Small intestine (tissue), 7 donors: ENCODE results near the gene MICALL2. TPM values are rescaled to one million over a fixed set of nuclear protein-coding genes. Genes with fewer than 3 reads are reported as not detected.

ENCODE experiments used
- DNase-seq, 2 donors: peaks; one replicate each; pipeline versions ENCODE4 v3.0.0 to v3.0.0-alpha.2; 2013
- FAIRE-seq: peaks from 2 replicates; lab custom pipeline; 2012; peaks lifted over from hg19 to GRCh38; lab: Jason Lieb, UNC
- H3K27ac ChIP-seq, 3 donors: one replicate each; pipeline ENCODE4 v1.5.1; 2013; ENCODE audit warnings: low read length in 2 of 3, mild to moderate bottlenecking in 2 of 3, control low read depth in 1 of 3, inconsistent platforms in 1 of 3, low read depth in 1 of 3, moderate library complexity in 1 of 3
- H3K27me3 ChIP-seq, 3 donors: one replicate each; pipeline ENCODE4 v1.6.1; 2013; ENCODE audit warnings: low read length in 3 of 3, inconsistent platforms in 1 of 3; ENCODE audit not compliant: control insufficient read depth in 3 of 3, insufficient read depth in 3 of 3
- H3K36me3 ChIP-seq, 3 donors: one replicate each; pipeline ENCODE4 v1.6.1; 2013; ENCODE audit warnings: low read length in 3 of 3, inconsistent platforms in 1 of 3, low read depth in 1 of 3, mild to moderate bottlenecking in 1 of 3, moderate library complexity in 1 of 3; ENCODE audit not compliant: control insufficient read depth in 3 of 3, insufficient read depth in 2 of 3
- H3K4me1 ChIP-seq, 3 donors: one replicate each; pipeline ENCODE4 v1.6.1; 2013; ENCODE audit warnings: low read length in 2 of 3, inconsistent platforms in 1 of 3, low read depth in 1 of 3, mild to moderate bottlenecking in 1 of 3, moderate library complexity in 1 of 3; ENCODE audit not compliant: control insufficient read depth in 3 of 3, insufficient read depth in 2 of 3
- H3K4me3 ChIP-seq, 3 donors: one replicate each; pipeline ENCODE4 v1.5.1; 2013; ENCODE audit warnings: low read length in 3 of 3, control low read depth in 1 of 3, inconsistent platforms in 1 of 3, low read depth in 1 of 3, mild to moderate bottlenecking in 1 of 3, moderate library complexity in 1 of 3
- H3K9me3 ChIP-seq, 2 donors: one replicate each; pipeline ENCODE4 v1.6.1; 2013; ENCODE audit warnings: low read depth in 1 of 2, low read length in 1 of 2; ENCODE audit not compliant: control insufficient read depth in 2 of 2, insufficient read depth in 1 of 2
- WGBS, 3 donors: extraction: QIAGEN DNeasy Blood & Tissue Kit; methylation state at CpG; one replicate each; pipeline ENCODE4 v1.1.7; 2013; 5-methylcytosine and 5-hydroxymethylcytosine counted together
- polyA plus RNA-seq, 4 donors: library from polyadenylated mRNA; stranded (reverse) in 3 of 4; unstranded in 1 of 4; fragments of 200-250 nt in 3 of 4; fragments of 120-200 nt in 1 of 4; gene quantifications; one replicate each; pipeline versions ENCODE4 v1.2.1 to v1.2.3, GENCODE V29; 2013
- donor health status: healthy with polysubstance abuse.
- donor health status: control.
- donor health status: control.
- donor health status: Bipolar disorder and iron deficiency.
- donor health status: healthy.

The MICALL2 gene
- polyA plus RNA-seq, 4 donors: 67.9 to 533 (median 264) TPM

GRCh38 chr7:1430056-1430845 lies 29.0 kb downstream of the MICALL2 start:
- Histone ChIP-seq H3K27me3 (peaks cover 0 to 17% (median 0%) of the 10 kb centered on the region in 3 donors), H3K36me3 (peaks cover 0 to 16% (median 0%) of the 10 kb centered on the region in 3 donors), H3K9me3 (no peaks in the 10 kb centered on the region), H3K27ac (no peak overlapping the region), H3K4me3 (no peak overlapping the region), H3K4me1 (peaks cover 0 to 3% (median 0%) of the 10 kb centered on the region in 3 donors)
- FAIRE-seq: no peak
- WGBS, 3 donors: 61 to 68% (median 66%) methylated on average over 28 to 32 of the region's 32 CpGs
- no peak for DNase-seq

GRCh38 chr7:1428941-1429501 lies 30.2 kb downstream of the MICALL2 start:
- Histone ChIP-seq H3K36me3 (peaks cover 0 to 4% (median 0%) of the 10 kb centered on the region in 3 donors), H3K27me3 (peaks cover 0 to 19% (median 2%) of the 10 kb centered on the region in 3 donors), H3K4me3 (no peak overlapping the region), H3K4me1 (peaks cover 0 to 3% (median 0%) of the 10 kb centered on the region in 3 donors), H3K9me3 (no peaks in the 10 kb centered on the region), H3K27ac (no peak overlapping the region)
- WGBS, 3 donors: 49 to 54% (median 50%) methylated on average over 18 to 20 of the region's 20 CpGs
- FAIRE-seq (no peak), DNase-seq (no peak)

DNA sequence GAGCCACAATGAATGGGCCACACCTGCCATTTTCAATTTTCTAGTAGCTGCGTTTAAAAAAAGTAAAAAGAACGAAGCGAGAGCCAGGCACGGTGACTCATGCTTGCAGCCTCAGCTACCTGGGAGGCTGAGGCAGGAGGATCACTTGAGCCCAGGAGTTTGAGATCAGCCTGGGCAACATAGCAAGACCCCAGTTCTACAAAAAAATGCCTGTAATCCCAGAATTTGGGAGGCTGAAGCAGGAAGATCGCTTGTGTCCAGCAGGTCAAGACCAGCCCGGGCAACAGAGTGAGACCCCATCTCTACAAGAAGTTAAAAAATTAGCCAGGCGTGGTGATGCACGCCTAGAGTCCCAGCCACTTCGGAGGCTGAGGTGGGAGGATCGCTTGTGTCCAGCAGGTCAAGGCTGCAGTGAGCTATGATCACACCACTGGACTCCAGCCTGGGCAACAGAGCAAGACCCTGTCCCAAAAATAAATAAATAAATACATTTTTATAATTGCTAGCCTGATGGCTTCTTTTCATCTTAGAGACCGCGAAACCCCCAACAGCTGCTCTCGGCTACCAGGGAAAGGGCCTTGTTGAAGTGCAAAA lies 32.1 kb downstream of the MICALL2 start:
- Histone ChIP-seq H3K4me3 (no peak overlapping the region), H3K27me3 (peaks cover 0 to 27% (median 2%) of the 10 kb centered on the region in 3 donors), H3K4me1 (peaks cover 0 to 4% (median 0%) of the 10 kb centered on the region in 3 donors), H3K27ac (no peak overlapping the region), H3K9me3 (no peaks in the 10 kb centered on the region), H3K36me3 (no peaks in the 10 kb centered on the region)
- DNase-seq: no peak
- FAIRE-seq: no peak
- 82 to 89% (median 82%) methylated on average over 13 of the region's 13 CpGs for WGBS, 3 donors

DNA sequence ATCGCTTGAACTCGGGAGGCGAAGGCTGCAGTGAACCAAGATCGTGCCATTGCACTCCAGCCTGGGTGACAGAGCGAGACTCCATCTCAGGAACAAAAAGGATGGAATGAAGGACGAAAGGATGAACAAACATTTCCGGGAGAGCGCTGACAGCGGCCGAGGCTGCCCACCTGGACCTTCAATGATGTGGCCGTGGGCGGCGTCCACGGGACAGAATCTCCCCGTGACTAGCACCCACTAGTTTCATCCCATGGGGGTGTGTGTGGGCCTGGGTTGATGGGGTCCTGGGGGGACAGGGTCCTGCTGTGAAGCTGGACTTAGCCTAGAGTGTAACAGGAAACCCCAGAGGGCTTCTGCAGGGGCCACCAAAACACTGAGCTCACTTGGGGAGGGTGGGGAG lies 32.8 kb downstream of the MICALL2 start:
- FAIRE-seq: no peak
- H3K4me3 ChIP-seq: no peak overlapping the region

GRCh38 chr7:1425292-1426136 lies 33.8 kb downstream of the MICALL2 start:
- Histone ChIP-seq H3K9me3 (no peaks in the 10 kb centered on the region), H3K4me3 (no peak overlapping the region), H3K27me3 (peaks cover 0 to 24% (median 2%) of the 10 kb centered on the region in 3 donors), H3K36me3 (no peaks in the 10 kb centered on the region), H3K4me1 (peaks cover 0 to 4% (median 0%) of the 10 kb centered on the region in 3 donors), H3K27ac (no peak overlapping the region)
- 64 to 73% (median 70%) methylated on average over 17 to 18 of the region's 18 CpGs for WGBS, 3 donors
- no peak for DNase-seq
- no peak for FAIRE-seq

More for the DNA sequence above, 32.8 kb downstream of the MICALL2 start:
- peaks cover 0 to 27% (median 2%) of the 10 kb centered on the region in 3 donors for H3K27me3 ChIP-seq
- 87 to 93% (median 91%) methylated on average over 15 of the region's 15 CpGs for WGBS, 3 donors
- H3K4me1 ChIP-seq: peaks cover 0 to 4% (median 0%) of the 10 kb centered on the region in 3 donors
- no peaks in the 10 kb centered on the region for H3K9me3 ChIP-seq
- no peak overlapping the region for H3K27ac ChIP-seq
- no peak for DNase-seq
- H3K36me3 ChIP-seq: no peaks in the 10 kb centered on the region

DNA sequence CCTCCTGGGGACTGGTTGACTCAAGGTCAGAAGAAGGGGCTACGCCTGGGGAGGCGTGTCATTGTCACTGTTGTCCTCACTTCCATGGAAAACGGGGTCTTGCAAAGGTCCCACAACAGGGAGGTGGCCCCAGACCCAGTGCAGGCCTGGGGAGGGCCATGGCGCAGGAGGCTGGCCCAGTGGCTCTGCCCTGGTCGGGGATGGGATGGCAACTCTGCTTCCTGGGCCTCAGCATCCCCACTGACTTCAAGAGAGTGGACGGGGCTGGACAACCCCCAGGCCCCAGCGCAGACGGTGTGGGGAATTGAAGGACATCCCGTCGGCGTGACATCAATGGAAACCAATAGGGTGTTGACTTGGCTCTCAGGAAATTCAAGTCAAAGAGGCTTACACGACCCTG lies 35.2 kb downstream of the MICALL2 start:
- H3K4me1 ChIP-seq: peaks cover 0 to 4% (median 0%) of the 10 kb centered on the region in 3 donors
- DNase-seq (no peak), FAIRE-seq (no peak)
- peaks cover 0 to 16% (median 2%) of the 10 kb centered on the region in 3 donors for H3K27me3 ChIP-seq
- H3K4me3 ChIP-seq: no peak overlapping the region
- WGBS, 3 donors: 74 to 77% (median 76%) methylated on average over 12 of the region's 12 CpGs
- no peak overlapping the region for H3K27ac ChIP-seq
- no peaks in the 10 kb centered on the region for H3K36me3 ChIP-seq
- no peaks in the 10 kb centered on the region for H3K9me3 ChIP-seq

DNA sequence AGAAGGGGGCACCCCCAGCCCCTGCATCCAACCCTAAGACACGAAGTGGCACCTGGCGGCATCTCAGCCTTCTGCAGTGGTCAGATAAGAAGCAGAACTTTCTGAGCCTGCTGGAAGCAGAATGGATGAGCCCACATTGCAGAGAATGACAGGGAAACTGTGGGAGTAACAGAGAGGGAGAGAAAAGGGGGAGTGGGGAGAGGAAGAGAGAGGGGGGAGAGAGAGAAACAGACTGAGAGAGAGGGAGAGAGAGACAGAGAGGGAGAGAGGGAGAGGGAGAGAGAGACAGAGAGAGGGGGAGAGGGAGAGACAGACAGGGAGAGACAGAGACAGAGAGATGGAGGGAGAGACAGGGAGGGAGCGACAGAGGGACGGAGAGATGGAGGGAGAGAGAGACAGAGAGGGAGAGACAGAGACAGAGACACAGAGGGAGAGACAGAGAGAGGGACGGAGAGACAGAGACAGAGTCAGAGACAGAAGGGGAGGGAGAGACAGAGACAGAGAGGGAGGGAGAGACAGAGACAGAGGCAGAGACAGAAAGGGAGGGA lies 35.9 kb downstream of the MICALL2 start:
- Histone ChIP-seq H3K4me1 (peaks cover 0 to 4% (median 0%) of the 10 kb centered on the region in 3 donors), H3K27me3 (peaks cover 0 to 16% (median 2%) of the 10 kb centered on the region in 3 donors), H3K27ac (no peak overlapping the region), H3K36me3 (no peaks in the 10 kb centered on the region), H3K4me3 (no peak overlapping the region), H3K9me3 (no peaks in the 10 kb centered on the region)
- 53 to 62% (median 56%) methylated on average over 5 of the region's 5 CpGs for WGBS, 3 donors
- DNase-seq: no peak
- FAIRE-seq: no peak
